CD4-positive, alpha-beta T cell treated with Interferon gamma for 1 hour (primary cell): ENCODE measurements around the gene MED22.
"Not testable (repeated sequence)": the region's sequence is repeated elsewhere in the genome, so short reads cannot be mapped to it uniquely, and the experiment has no call there.

Experiments
- DNase-seq: peaks from one replicate; pipeline ENCODE4 v3.0.0-alpha.2; 2020

MED22 gene

GRCh38 chr9:133333566-133333965, 14.4 kb downstream of the MED22 start:
- no peak for DNase-seq

- no peak for DNase-seq
These were observed 14.9 kb downstream of the MED22 start for GRCh38 chr9:133333011-133333410.

- DNase-seq = no peak
These were observed 15.6 kb downstream of the MED22 start for GRCh38 chr9:133332381-133332730.

GRCh38 chr9:133331641-133332380, 16.1 kb downstream of the MED22 start:
- no peak for DNase-seq

- DNase-seq = no peak
These were observed 16.7 kb downstream of the MED22 start for GRCh38 chr9:133331221-133331620.

- DNase-seq = not testable (repeated sequence)
These were observed 18.4 kb downstream of the MED22 start for GRCh38 chr9:133329306-133330156.

- DNase-seq = no peak
These were observed 20.0 kb downstream of the MED22 start for GRCh38 chr9:133327834-133328484.

- DNase-seq = not testable (repeated sequence)
These were observed 20.9 kb downstream of the MED22 start for GRCh38 chr9:133327021-133327420.

- DNase-seq = no peak
These were observed 23.8 kb downstream of the MED22 start for GRCh38 chr9:133323991-133324703.

GRCh38 chr9:133323211-133323610, 24.7 kb downstream of the MED22 start:
- no peak for DNase-seq

- no peak for DNase-seq
These were observed 25.2 kb downstream of the MED22 start for GRCh38 chr9:133322701-133323100.

- no peak for DNase-seq
These were observed 26.5 kb downstream of the MED22 start for GRCh38 chr9:133321411-133321935.

- DNase-seq = no peak
These were observed 27.5 kb downstream of the MED22 start for GRCh38 chr9:133320421-133320881.

- not testable (repeated sequence) for DNase-seq
These were observed 30.4 kb downstream of the MED22 start for GRCh38 chr9:133317551-133317950.

- DNase-seq = no peak
These were observed 31.9 kb downstream of the MED22 start for GRCh38 chr9:133315997-133316396.

GRCh38 chr9:133309608-133310007, 38.3 kb downstream of the MED22 start:
- no peak for DNase-seq

GRCh38 chr9:133307301-133307700, 40.6 kb downstream of the MED22 start:
- DNase-seq = no peak

- no peak for DNase-seq
These were observed 41.4 kb downstream of the MED22 start for GRCh38 chr9:133306242-133307204.

- no peak for DNase-seq
These were observed 42.2 kb downstream of the MED22 start for GRCh38 chr9:133305731-133306130.

GRCh38 chr9:133304477-133305377, 43.2 kb downstream of the MED22 start:
- DNase-seq = no peak

- DNase-seq = no peak
These were observed 43.8 kb downstream of the MED22 start for GRCh38 chr9:133304158-133304470.
